DMS114 treated with DMSO at 0.1 percent for 48 hours (cell line): ENCODE data around the gene FZD7.

Source experiments
- DNase-seq: peaks from one replicate; lab custom pipeline; 2025; ENCODE audit not compliant: unreplicated experiment; lab: John Stamatoyannopoulos, UW

FZD7 gene

DNA sequence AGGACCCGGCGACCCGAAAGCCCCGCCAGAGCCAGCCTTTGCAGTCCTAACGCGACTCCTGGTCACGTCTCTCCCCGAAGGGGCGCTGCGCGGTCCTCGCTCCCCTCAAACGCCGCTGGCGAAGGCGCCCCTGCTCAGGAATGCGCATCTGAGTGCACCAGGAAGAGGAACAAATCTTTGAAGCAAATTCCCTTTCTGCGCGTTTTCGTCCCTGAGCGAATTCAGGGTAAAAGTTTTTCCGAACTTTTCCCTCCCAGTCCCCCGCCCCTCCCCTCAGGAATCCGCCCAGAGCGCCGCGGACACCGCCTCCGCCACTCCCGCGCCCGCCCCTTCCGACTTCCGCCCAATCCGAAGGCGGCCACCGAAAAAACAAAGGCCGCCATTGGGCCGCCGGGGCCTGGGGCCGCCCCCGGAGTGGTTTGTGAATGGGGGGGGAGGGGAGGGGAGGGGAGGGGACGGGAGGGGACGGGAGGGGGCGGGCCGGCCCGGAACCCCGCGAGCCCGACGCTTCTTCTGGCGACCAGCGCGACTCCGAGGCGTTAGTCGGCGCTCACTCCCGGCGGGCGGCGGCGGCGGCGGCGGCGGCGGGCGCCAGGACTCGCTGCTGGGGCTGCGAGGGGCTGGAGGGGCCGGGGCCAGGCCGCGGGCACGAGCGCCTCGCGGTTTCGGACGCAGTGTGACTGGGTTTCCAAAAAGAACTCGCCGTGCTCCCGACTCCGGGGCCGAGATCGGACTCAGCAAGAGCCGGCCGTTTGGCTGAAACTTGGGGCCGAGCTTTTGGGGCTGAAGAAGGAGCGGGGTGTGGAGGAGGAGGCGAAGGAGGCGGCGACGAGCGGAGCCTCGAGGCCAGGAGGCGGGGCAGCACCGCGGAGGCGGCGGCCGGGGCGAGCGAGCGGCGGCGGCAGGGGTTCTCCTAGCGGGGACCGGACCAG, at the start of gene FZD7:
Gene FZD7 (plus strand): TSS at position 539 of the 932 bp plus-strand sequence. CDS start 793 bp downstream, outside the sequence.
- peak; percentile 73 for DNase-seq

DNA sequence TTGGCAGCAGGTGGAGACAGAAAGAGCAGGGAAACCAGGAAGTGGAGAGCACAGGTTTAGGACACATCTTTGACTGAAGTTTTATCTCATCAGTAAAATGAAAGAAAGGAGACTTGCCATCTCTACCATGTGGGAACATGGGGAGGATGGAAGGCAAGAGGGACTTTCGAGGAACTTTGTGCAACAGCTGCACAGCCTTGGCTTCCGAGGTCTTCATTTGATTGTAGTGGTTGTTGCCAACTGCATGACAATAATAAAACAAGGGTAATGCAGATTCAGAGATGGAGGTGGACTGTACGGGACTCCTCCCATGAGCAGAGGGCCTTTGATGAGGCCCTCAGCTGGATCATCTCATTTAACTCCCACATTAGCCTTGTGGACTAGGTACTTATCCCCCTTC, 49.3 kb upstream of the FZD7 start:
- DNase-seq = no peak

DNA sequence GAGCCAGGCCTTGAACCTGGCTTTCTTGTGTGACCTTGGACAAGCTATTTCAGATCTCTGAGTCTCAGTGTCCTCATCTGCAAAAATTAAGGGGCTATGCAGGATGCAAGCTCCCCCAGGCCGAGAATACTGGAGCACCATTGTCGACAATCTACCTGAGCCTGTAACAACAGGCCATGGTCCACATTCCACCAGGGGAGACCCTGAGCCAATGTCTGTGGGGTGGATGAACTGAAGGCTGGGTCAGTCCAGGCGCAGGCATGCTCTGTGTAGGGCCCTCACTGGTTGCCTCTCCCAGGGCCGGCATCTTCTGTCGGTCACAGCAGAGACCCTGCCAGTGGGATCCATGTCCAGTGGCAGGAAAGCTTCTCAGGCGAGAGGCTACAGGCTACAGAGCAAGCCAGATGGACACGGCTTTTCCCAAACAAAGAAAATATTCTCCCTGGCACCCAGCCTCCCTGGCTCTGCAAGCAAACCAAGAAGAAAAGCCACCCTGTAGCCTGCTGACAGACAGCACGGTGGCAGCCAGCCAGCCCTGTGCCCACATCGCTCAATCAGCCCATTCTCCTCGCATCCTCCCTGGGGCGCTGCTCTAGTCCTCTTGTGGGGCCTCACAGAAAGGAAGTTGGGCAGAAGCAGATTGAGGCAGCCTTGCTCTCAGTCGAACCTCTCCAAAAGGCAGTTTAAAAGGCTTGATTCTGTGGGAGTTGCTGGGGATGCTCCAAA, 48.7 kb upstream of the FZD7 start:
- no peak for DNase-seq

DNA sequence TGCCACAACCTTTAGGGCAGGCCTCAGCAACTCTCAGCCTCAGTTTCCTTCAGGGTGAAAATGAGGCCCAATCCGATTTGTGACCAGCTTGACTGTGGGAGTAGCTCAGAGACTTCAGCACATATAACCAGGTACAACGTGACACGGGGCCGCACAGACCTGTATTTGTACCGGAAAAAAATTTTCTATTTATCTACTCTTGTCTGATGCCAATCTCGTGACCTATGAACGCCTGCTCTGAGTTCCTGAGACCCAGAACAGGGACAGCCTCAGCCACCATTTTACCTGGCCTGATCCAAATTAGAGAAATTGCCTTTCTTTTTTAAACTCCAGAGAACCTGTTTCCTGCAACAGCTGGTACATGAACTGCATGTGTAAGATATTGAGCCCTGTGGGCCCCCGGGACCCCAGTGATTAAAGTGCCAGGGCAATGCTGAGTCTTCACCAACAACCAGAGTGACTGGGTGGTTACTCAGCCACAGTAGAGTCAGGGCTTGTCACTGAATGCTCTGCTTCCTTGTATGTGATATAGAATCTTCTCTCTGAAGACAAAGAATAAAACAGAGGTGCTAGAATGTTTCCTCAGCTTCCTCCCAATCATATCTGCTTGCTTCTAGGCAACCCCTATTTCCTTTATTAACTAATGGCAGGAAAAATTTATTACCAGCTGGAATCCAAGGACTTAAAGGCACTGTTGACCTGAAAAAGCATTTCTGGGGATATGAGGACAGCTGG, 47.8 kb upstream of the FZD7 start:
- DNase-seq = no peak

DNA sequence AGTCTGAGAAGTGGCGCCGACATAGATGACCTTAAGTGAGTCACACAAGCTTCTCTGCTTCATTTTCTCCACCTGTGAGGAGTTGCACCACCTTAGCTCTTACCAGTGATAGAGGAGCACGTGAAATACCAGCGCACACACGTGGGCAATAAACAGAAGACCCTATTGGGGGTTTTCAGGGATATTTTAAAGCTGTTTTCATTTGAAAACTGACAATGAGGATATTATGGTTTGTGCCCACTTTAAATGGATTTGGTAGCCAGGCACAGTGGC, 47.3 kb upstream of the FZD7 start:
- no peak for DNase-seq

DNA sequence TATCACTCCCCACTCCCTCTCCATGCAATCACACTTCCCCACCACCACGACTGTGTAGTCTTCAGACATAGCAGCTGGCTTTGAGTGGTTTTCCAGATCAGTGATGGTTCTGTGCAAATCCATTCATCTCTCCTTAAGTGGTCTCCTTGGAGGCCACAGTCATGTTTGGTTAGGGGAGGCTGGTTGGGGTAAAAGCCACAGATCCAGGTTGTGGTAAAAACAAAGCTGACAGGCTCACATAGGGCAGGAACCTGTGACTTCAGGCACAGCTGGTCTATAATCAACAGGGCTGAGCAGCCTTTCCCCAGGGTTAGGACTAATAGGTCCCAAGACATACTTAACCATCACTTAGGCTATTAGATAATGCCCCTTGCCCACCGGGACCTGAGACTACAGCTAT, 46.2 kb upstream of the FZD7 start:
- DNase-seq = no peak

DNA sequence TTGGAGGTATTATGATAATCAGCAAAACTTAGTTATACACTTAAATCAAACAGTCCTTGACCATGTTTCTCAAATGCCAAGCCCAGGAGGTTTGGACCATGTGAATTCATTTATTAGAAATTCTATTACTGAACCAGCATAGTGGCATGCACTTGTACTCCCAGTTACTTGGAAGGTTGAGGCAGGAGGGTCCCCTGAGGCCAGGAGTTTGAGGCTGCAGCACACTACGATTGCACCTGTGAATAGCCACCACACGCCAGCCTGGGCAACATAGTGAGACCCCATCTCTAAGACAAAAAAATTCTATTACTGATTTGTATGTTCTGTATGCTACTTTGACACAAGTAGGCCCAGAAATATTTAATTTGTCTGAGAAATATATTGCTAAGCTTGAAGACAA, 43.6 kb upstream of the FZD7 start:
- DNase-seq = no peak

DNA sequence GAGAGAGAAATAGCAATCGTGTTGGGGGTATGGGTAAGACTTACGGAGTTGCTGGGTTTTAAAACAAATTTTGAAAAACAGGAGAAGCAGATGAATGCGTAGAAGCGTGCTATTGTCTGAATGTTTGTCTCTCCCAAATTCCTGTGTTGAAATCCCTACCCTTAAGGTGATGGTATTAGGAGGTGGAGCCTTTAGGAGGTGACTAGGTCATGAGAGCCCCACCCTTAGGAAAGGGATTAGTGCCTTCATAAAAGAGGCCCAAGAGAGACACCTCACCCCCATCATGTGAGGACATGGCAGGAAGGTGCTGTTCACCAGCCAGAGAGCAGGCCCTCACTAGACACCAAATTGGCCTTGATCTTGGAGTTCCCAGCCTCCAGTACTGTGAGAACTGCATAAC, 40.7 kb upstream of the FZD7 start:
- DNase-seq = no peak

DNA sequence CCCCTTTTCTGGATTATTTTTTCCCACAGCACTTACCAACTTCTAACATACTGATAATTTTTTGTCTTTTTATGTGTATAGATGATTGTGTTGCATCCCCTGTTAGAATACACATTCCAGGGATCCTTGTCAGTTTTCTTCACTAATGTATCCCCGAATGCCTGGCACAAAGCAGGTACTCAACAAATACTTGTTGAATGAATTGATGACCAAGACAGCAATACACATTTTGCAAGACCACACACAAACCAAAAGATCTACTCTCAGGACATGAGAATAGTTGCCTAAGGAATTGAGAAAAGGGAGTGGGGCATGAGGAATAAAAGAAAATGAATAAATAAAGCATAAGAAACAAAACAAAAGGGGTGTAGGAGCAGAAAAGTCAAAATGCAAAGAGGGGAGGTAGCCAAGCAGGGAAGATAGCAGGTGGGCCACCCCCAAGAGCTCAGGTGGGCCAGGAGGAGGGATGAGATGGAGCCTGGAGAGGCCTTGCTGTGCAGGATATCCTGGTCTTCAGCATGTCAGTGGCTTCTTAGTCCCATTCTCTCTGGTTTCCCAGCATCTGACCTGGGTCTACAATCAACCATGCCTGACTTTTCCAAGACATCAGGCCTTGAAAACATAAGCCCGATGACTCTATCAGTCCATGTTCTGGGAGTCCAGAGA, 38.5 kb upstream of the FZD7 start:
- no peak for DNase-seq

DNA sequence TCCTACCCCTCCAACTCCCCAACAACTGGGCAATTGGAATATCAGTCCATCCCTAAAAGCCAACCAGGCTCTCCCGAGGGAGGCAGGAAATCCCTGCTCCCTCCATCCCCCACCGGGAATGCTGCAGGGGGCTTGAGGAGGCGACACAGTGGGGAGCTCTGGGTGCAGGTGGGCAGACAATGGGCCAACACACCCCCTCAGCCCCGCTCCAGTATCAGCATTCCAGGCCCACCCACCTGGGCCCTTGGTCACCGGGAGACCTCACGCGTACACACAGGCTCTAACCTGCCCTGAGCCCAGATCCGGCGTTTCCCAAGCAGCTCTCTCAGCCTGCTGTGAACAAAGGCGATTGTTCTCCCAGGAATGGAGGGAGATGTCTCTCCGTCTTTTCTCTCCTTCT, 37.6 kb upstream of the FZD7 start:
- no peak for DNase-seq

DNA sequence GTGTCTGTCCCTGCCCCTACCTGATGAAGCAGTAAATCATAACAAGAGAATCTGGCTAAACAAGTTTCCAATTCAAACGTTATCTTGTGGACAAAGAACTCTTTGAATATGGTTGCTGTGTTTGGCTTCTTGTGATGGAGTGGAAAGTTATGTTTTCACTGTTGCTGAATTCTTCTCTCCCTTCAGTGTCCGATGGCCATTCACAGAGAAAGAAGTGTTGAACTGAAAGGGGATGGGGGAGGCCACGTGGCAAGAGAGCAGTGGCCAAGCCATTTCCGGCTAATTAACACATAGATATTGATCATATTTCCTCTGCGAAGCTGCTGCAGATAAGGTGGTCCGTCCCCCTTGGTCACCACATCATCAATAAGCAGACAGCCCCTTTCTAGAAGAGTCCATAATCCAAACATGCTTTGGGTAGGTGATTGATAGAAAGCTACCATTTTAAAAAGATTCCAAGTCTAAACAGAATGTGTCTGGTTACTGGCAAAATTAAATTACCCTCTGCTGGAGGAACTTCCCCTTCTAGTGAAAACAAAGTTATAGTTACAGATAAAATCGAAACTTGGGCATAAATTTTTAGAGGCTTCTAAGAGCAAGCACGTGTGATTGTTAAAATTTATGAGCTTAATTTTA, 36.9 kb upstream of the FZD7 start:
- no peak for DNase-seq

DNA sequence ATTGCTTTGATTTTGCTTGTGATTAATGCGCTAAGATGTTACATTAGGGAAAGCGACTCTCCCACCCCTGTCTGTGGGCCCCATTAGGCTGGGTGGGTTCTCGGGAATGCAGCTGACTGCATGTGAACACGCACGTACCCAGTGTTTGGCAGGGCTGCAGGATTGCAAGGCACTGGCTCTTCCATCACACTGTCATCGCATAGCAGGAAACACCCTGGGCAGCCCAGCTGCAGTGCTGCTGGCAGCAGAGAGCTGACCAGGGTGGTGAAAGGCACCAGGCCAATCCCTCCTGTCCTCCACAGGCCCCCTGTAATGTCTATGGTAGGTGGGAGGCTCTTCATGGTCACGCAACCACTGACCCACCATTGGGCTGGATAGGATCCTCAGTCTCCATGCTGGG, 34.4 kb upstream of the FZD7 start:
- DNase-seq = no peak

DNA sequence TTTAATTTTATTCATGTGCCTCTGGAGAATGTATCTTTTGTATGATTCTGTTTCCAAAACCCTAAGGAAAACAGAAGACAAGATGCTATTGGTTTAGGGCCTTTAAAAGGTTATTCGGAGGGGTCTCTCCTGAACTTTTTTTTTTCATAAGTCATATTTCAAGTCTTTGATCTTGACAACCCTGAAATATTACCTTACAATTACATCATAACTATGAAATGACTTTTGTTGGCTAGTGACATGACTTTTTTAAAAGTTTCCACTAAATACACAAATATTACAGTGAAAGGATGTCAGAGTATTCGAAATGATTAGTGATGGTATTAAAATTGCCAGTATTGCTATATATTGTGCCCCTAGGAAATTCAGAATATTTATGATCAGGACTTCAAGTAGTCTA, 31.8 kb upstream of the FZD7 start:
- no peak for DNase-seq

DNA sequence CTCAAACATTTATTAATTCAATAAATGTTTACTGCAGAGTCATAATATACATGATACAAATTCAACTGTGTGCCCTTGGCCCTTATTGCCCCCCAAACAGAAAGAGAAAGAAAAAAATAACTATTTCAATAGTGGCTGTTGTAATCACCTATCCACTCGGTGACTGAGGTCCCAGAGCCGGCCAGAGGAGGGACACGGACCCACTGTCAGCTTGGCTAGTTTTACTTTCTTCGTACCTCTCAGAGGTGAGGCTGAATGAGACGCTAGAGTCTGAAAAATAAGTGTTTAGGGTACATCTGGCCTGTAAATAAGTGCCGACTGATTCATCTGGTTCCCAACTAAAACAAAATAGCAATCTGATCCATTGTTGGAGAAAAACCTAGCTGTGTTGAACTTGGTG, 31.3 kb upstream of the FZD7 start:
- no peak for DNase-seq

DNA sequence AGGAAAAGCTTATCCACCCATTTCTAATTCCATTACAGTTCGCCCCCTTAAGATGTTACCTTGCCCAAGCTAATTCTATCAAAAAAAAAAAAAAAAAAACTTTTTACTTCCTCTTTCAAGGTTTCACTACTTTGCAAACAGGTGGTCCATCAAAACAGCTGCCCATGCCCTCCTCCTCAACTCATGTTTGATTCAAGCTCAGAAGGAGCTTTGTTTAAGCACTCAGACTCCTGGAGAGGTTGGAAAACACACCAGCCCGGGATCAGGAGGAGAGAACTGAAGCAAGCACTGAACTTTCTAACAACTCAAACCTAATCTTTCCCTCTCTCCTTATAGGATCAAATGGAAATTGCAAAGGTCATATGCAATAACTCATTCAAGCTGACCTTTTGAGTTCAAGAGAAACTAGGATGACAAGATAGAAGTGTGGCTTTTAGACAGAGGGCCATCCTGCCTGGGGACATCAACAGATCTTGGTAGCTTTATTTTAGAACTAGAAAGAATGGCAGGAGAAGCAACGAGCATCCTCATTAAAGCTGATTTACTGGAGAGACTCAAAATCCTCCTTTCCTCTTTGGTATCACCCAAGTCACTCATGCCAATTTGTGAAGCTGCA, 28.3 kb upstream of the FZD7 start:
- no peak for DNase-seq

DNA sequence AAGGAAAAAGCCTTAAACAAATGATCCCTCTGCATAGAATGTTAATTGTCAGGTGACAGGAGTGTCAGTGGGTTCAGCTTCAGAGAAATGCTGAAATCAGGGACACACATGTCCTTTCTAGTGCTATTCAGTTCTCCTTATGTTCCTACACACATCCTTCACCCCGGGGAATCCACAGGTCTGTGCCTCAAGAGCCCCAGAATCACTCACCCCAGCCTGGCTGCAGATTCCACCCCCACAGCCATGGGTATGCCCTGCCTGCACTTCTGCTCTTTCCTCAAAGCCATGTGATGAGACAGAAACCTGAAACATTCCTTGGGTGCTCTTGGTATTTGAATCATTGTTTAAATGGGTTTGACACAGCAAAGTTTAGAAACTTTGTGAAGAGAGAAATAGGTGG, 27.4 kb upstream of the FZD7 start:
- DNase-seq = no peak

DNA sequence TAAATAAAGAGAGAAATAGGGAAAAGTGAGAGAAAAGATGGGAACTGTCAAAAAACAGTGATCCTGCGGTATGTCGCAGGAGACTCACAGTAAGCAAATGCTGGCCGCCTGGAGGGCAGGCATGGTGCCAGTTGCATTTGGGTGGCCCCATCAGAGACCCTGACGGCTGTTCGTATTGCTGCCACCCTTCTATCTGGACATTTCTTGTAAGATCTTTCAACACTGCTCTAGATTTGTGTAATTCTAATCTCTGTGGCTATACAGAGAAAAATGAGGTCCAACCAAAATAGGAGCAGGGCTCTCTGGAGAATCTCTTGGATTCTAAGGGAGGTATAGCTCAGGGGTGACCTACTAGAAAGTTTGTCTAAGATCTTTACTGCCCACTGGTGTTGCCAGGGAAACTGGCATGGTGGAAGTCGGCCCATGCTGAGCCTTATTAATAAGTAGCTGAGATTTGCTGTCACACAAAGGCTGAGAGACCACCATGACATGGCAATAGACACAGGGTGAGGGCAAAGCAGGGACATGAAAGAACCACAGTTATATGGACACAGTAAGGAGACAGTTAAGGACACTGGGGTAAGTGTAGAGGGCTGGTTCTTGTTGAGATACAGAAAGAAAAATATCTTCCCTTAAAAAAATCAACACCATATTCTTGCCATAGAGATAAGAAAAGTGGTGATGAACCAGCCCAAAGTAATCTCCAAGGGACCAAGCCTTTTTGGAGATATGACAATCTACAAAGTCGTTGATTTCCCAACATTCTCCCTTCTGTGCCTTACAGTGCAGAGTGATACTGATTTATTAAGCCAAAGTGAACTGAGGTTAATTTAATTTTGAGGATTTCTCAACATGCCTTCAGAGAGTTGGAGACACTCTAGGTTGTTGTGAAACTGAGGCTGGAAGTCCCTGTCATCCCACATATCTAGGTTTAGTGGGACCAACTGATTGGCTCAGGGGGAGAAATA, 26.4 kb upstream of the FZD7 start:
- DNase-seq = no peak

DNA sequence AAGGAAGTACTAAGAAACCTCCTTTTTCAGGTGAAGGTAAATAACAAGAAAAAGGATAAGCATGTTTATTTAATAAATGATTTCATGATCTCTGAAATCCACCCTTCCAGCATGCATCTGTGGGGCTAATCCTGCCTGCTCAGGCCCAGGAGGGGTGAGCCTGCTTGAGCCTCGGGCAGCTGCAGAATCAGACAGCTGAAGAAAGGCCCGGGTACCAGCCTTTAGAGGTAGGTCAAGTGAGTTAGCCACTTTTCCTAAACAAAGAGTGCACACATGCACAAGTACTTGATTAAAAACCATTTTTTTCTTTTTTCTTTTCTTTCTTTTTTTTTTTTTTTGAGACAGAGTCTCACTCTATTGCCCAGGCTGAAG, 25.7 kb upstream of the FZD7 start:
- no peak for DNase-seq

DNA sequence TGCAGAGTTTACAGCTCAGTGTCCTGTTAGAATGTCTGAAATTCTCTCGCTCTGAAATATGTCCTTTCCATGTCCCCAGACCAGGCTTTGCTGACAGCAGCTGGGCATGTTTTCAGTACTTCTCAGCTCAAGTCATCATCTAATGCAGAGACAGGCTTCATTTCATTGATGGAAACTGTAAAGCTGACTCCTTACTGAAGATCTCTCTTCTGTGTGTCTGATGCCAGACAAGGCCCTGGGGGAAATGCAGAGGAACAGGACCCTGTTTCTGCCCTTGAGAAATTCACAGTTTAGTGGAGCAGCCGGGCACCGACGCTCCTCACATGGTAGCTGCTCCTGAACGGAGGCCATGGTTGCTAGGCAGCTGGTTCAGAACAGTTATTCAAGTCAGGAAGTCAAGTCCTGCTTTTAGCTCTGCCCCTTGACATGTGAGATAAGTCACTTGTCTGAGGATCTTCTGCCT, 24.6 kb upstream of the FZD7 start:
- no peak for DNase-seq
